HG03108 (cell line): ENCODE data around the gene BFSP2.

Source experiments
- ATAC-seq: cut with Tn5 transposase; IDR thresholded peaks from one replicate; pipeline ENCODE4 v1.9.1; 2021; ENCODE audit warnings: moderate library complexity; ENCODE audit not compliant: unreplicated experiment

The BFSP2 gene

GRCh38 chr3:133400006-133400515 lies at the start of gene BFSP2:
TSS of gene BFSP2 (plus strand) at chr3:133400056. CDS start at chr3:133400084, 28 bp downstream.
- no peak for ATAC-seq

GRCh38 chr3:133354721-133355120 lies 45.1 kb upstream of the BFSP2 start:
- no peak for ATAC-seq

- ATAC-seq: no peak
Observed at GRCh38 chr3:133360476-133360875, 39.4 kb upstream of the BFSP2 start.

- no peak for ATAC-seq
Observed at GRCh38 chr3:133361011-133361410, 38.8 kb upstream of the BFSP2 start.

GRCh38 chr3:133361435-133361834 lies 38.4 kb upstream of the BFSP2 start:
- ATAC-seq: no peak

- ATAC-seq: no peak
Observed at GRCh38 chr3:133362539-133362938, 37.3 kb upstream of the BFSP2 start.

GRCh38 chr3:133364704-133365103 lies 35.2 kb upstream of the BFSP2 start:
- no peak for ATAC-seq

GRCh38 chr3:133366921-133367320 lies 32.9 kb upstream of the BFSP2 start:
- no peak for ATAC-seq

- no peak for ATAC-seq
Observed at GRCh38 chr3:133367403-133367802, 32.5 kb upstream of the BFSP2 start.

- ATAC-seq: no peak
Observed at GRCh38 chr3:133367956-133368355, 31.9 kb upstream of the BFSP2 start.

GRCh38 chr3:133368371-133369067 lies 31.3 kb upstream of the BFSP2 start:
- ATAC-seq: no peak

GRCh38 chr3:133369068-133369440 lies 30.8 kb upstream of the BFSP2 start:
- no peak for ATAC-seq

- ATAC-seq: no peak
Observed at GRCh38 chr3:133371181-133371580, 28.7 kb upstream of the BFSP2 start.

- no peak for ATAC-seq
Observed at GRCh38 chr3:133371676-133372075, 28.2 kb upstream of the BFSP2 start.

- ATAC-seq: no peak
Observed at GRCh38 chr3:133374708-133375402, 25.0 kb upstream of the BFSP2 start.

GRCh38 chr3:133375403-133375745 lies 24.5 kb upstream of the BFSP2 start:
- ATAC-seq: no peak

GRCh38 chr3:133376810-133377209 lies 23.0 kb upstream of the BFSP2 start:
- ATAC-seq: no peak

- ATAC-seq: no peak
Observed at GRCh38 chr3:133377396-133377795, 22.5 kb upstream of the BFSP2 start.

- ATAC-seq: no peak
Observed at GRCh38 chr3:133379926-133380325, 19.9 kb upstream of the BFSP2 start.

GRCh38 chr3:133380481-133381225 lies 19.2 kb upstream of the BFSP2 start:
- no peak for ATAC-seq

GRCh38 chr3:133381346-133382109 lies 18.3 kb upstream of the BFSP2 start:
- ATAC-seq: no peak
